GM19035 (cell line): ENCODE measurements around the gene ATF7IP2.
"Not testable (repeated sequence)": the region's sequence is repeated elsewhere in the genome, so short reads cannot be mapped to it uniquely, and the experiment has no call there.

Source experiments
- ATAC-seq: cut with Tn5 transposase; IDR thresholded peaks from one replicate; pipeline ENCODE4 v1.9.1; 2021; ENCODE audit not compliant: unreplicated experiment

Gene ATF7IP2

GRCh38 chr16:10376229-10376628 lies 9.6 kb upstream of the ATF7IP2 start:
- ATAC-seq: no peak

DNA sequence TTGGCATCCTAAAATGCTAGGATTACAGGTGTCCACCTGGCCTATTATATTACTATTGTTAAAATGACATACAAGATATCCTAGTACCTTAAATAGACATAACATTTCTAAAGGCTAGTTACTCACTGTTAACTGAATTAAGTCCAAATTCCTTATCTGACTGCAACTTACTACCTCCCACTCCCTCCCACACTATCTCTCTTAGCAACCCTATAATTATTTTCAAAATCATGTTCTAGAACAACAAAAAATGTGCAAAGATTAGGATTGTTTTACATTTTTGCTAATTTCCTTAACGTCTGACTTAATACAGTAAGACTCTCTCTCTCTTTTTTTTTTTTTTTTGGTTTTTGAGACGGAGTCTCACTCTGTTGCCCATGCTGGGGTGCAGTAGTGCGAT lies 2.2 kb upstream of the ATF7IP2 start:
- ATAC-seq: no peak

DNA sequence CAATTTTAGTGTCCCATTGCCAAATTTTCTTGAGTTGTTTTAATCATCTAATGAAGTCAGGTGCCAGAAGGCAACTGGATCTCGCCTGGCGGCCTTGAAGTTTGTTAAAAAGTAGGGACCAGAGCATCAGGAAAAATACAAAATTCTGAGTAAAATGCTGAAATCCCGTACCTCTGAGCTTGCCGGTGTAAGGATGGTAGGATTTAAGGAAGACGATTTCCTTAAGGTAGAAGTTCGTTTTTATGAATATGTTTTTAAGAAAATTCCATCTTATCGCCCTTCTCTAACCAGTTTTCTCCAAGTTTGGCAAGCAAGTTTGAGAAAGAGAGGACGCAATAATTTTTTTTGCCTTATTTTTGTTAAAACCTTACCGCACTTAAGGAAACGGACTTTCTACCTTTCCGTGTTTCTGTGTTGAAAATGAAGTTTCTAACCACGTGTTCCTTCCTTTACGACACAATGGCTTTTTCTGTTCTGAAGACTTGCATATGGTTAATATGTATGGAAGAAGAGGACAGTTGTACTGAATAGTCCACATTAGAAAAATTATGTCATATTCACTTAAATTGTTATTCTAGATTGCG lies 748 bp downstream of the ATF7IP2 start:
- ATAC-seq: no peak

GRCh38 chr16:10387188-10387617 lies 1.3 kb downstream of the ATF7IP2 start:
- no peak for ATAC-seq

- ATAC-seq: no peak
These were observed 3.1 kb downstream of the ATF7IP2 start for GRCh38 chr16:10388988-10389387.

GRCh38 chr16:10390330-10390729 lies 4.5 kb downstream of the ATF7IP2 start:
- no peak for ATAC-seq

DNA sequence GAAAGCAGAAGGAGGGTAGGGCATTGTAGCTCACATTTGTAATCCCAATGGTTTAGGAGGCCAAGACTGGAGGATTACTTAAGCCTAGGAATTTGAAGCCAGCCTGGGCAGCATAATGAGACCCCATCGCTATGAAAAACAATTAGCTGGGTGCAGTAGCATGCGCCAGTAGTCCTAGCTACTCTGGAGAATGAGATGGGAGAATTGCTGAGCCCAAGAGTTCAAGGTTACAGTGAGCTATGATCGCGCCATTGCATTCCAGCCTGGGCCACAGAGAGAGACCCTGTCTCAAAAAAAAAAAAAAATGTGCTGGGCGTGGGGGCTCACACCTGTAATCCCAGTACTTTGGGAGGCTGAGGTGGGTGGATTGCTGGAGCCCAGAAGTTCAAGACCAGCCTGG lies 5.0 kb downstream of the ATF7IP2 start:
- ATAC-seq: no peak

DNA sequence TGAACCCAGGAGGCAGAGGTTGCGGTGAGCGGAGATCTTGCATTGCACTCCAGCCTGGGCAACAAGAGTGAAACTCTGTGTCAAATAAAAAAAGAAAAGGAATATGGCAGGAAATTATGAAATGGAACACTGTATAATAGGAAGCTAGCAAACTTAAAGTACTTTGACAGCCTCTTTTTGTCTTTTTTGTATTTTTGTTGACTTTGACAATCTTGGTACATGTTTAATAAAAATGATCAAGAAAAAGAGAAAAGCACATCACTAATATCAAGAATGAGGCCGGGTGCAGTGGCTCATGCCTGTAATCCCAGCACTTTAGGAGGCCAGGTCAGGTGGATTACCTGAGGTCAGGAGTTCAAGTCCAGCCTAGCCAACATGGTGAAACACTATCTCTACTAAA lies 5.5 kb downstream of the ATF7IP2 start:
- no peak for ATAC-seq

GRCh38 chr16:10402975-10403374 lies 17.1 kb downstream of the ATF7IP2 start:
- no peak for ATAC-seq

DNA sequence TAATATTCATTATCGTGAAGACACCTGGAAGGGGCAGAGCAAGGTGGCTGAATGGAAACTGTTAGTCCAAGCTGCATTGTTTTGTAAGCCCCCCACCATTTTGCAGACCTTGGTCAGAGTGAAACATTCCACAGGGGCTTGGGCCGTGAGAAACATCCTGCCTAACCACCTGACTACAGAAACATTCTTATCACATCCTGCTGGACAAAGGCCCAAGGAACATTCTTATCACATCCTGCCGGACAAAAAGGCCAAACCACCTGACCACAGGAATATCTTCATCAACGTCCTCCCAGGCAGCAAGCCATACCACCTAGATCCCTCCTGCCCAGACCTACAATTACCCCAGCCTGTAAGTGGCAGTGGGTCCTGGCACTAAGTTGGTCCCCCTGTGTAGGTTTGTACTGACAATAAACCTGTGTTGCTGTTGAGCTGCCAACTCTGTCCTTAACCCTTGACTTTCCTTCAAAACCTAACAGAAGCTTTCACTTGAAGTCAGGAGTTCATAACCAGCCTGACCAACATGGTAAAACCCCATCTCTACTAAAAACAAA lies 19.6 kb downstream of the ATF7IP2 start:
- ATAC-seq: no peak

DNA sequence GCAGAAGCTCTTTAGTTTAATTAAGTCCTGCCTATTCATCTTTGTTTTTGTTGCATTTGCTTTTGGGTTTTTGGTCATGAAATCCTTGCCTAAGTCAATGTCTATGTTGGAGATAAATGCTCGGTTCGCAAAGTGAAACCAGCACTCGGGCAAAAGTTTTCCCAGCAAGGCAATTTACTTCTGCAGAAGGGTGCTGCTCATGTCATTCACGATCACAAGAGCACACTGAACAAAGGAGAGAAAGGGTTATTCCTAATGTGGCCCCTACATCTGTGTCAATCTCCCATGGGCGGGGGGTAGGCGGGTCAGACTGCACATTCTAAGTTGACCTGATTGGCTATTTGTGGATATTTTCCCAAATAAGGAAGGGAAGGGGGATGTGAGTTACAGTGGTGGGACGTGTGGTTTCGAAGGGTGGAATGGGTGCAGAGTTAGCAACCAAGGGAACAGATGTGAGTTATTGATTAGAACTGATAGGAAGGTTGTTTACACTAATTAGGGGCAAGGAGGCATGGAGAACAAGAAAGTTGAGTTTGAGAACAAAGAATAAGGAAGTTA lies 23.0 kb downstream of the ATF7IP2 start:
- no peak for ATAC-seq

GRCh38 chr16:10409713-10410112 lies 23.9 kb downstream of the ATF7IP2 start:
- not testable (repeated sequence) for ATAC-seq

- no peak for ATAC-seq
These were observed 24.6 kb downstream of the ATF7IP2 start for GRCh38 chr16:10410469-10410868.

DNA sequence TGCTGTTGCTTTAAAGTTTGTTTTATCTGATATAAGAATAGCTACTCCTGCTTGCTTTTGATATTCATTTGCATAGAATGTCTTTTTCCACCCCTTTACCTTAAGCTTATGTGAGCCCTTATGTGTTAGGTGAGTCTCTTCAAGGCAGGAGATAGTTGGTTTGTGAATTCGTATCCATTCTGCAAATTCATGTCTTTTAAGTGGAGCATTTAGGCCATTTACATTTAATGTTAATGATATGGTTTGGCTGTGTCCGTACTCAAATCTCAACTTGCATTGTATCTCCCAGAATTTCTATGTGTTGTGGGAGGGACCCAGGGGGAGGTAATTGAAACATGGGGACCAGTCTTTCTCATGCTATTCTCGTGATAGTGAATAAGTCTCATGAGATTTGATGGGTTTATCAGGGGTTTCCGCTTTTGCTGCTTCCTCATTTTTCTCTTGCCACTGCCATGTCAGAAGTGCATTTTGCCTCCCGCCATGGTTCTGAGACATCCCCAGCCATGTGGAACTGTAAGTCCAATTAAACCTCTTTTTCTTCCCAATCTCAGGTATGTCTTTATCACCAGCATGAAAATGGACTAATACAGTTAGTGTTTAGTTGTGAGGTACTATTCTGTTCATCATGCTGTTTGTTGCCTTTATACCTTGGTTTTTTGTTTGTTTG lies 27.2 kb downstream of the ATF7IP2 start:
- ATAC-seq: no peak

GRCh38 chr16:10418204-10418603 lies 32.3 kb downstream of the ATF7IP2 start:
- ATAC-seq: not testable (repeated sequence)

- no peak for ATAC-seq
These were observed 33.8 kb downstream of the ATF7IP2 start for GRCh38 chr16:10419701-10420100.

DNA sequence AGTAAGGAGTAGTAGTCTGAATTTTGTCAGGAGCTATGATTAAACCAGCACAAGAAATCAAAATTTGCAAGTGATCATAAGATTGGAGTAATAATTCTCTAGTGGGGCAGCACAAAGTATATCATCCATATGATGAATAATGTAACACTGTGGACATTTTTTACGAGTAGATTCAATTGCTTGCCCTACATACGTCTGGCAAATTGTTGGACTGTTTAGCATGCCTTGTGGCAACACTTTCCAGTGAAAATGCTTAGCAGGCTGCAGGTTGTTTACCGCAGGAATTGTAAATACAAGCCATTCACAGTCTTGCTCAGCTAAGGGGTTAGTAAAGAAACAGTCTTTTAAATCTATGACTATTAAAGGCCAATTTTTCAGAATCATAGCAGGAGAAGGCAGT lies 35.7 kb downstream of the ATF7IP2 start:
- no peak for ATAC-seq

GRCh38 chr16:10428433-10429168 lies 42.7 kb downstream of the ATF7IP2 start:
- no peak for ATAC-seq

GRCh38 chr16:10429299-10429969 lies 43.6 kb downstream of the ATF7IP2 start:
- not testable (repeated sequence) for ATAC-seq

DNA sequence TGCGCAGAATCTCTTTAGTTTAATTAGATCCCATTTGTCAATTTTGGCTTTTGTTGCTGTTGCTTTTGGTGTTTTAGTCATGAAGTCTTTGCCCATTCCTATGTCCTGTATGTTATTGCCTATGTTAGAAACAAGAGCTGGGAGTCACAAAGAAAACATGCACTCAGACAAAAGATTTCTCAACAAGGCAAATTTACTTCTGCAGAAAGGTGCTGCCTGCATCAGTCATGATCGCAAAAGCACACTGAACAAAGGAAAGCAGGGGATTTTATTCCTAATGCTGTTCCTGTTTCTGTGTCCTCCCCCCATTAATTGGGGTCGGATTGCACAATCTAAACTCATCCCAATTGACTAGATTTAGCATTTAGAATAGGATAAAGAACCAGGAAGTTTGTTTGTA lies 55.9 kb downstream of the ATF7IP2 start:
- ATAC-seq: no peak

- ATAC-seq: no peak
These were observed 61.4 kb downstream of the ATF7IP2 start for GRCh38 chr16:10447289-10447688.
